ENCODE measurements around the gene PTPN22. TPM values are rescaled to one million over a fixed set of nuclear protein-coding genes. Genes with fewer than 3 reads are reported as not detected.
A peak's percentile ranks its signal among the peaks of the same experiment; 100 is the strongest.

Gene PTPN22
- total and polyA plus RNA-seq, 9 of the 15 experiments (the other 6 are each of a cell fraction or from before 2014, with no cell fraction given): 0.45 to 4.6 (median 1.1) TPM

DNA sequence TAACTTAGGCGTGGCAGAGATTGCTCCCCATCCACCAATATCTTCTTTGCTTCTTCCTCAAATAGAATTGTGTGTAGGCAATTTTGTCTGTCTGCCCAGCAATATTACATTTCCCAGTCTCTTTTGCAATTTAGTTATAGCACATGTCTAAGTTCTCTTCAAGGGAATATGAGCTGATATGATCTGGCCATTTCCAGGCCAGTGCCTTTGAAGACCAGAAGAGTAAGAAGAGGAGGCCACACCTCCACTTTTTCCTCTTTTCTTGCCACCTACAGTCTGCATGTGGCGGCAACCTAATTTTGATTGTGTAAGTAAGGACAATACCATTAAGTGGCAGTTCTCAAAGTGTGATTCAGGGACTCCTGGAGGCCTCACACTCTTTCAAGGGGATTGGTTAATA is 52.9 kb downstream of the PTPN22 start (continued):
- TF ChIP-seq, protein P1, sequence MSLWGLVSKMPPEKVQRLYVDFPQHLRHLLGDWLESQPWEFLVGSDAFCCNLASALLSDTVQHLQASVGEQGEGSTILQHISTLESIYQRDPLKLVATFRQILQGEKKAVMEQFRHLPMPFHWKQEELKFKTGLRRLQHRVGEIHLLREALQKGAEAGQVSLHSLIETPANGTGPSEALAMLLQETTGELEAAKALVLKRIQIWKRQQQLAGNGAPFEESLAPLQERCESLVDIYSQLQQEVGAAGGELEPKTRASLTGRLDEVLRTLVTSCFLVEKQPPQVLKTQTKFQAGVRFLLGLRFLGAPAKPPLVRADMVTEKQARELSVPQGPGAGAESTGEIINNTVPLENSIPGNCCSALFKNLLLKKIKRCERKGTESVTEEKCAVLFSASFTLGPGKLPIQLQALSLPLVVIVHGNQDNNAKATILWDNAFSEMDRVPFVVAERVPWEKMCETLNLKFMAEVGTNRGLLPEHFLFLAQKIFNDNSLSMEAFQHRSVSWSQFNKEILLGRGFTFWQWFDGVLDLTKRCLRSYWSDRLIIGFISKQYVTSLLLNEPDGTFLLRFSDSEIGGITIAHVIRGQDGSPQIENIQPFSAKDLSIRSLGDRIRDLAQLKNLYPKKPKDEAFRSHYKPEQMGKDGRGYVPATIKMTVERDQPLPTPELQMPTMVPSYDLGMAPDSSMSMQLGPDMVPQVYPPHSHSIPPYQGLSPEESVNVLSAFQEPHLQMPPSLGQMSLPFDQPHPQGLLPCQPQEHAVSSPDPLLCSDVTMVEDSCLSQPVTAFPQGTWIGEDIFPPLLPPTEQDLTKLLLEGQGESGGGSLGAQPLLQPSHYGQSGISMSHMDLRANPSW (CRISPR knock-in tag; IDR thresholded peaks at IDR 0.05): no peak
- no peak for TF ChIP-seq SMARCB1 (IDR thresholded peaks at IDR 0.05; ENCODE audit: insufficient read length, low read depth)
- TF ChIP-seq, protein P2, sequence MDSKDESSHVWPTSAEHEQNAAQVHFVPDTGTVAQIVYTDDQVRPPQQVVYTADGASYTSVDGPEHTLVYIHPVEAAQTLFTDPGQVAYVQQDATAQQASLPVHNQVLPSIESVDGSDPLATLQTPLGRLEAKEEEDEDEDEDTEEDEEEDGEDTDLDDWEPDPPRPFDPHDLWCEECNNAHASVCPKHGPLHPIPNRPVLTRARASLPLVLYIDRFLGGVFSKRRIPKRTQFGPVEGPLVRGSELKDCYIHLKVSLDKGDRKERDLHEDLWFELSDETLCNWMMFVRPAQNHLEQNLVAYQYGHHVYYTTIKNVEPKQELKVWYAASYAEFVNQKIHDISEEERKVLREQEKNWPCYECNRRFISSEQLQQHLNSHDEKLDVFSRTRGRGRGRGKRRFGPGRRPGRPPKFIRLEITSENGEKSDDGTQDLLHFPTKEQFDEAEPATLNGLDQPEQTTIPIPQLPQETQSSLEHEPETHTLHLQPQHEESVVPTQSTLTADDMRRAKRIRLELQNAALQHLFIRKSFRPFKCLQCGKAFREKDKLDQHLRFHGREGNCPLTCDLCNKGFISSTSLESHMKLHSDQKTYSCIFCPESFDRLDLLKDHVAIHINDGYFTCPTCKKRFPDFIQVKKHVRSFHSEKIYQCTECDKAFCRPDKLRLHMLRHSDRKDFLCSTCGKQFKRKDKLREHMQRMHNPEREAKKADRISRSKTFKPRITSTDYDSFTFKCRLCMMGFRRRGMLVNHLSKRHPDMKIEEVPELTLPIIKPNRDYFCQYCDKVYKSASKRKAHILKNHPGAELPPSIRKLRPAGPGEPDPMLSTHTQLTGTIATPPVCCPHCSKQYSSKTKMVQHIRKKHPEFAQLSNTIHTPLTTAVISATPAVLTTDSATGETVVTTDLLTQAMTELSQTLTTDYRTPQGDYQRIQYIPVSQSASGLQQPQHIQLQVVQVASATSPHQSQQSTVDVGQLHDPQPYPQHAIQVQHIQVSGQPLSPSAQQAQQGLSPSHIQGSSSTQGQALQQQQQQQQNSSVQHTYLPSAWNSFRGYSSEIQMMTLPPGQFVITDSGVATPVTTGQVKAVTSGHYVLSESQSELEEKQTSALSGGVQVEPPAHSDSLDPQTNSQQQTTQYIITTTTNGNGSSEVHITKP (IDR thresholded peaks at IDR 0.05; ENCODE audit: partially characterized antibody): peak; percentile 34
- TF ChIP-seq, protein P3, sequence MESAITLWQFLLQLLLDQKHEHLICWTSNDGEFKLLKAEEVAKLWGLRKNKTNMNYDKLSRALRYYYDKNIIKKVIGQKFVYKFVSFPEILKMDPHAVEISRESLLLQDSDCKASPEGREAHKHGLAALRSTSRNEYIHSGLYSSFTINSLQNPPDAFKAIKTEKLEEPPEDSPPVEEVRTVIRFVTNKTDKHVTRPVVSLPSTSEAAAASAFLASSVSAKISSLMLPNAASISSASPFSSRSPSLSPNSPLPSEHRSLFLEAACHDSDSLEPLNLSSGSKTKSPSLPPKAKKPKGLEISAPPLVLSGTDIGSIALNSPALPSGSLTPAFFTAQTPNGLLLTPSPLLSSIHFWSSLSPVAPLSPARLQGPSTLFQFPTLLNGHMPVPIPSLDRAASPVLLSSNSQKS (CRISPR knock-in tag; IDR thresholded peaks at IDR 0.05): no peak
- TF ChIP-seq SMAD2 (IDR thresholded peaks at IDR 0.05; ENCODE audit: low read depth, low read length): no peak
- peak; percentile 70; the same call in 1 of the 2 replicates for TF ChIP-seq MYC (IDR thresholded peaks at IDR 0.05; ENCODE audit: low read depth, low read length)
- no peak for TF ChIP-seq MYC (CRISPR knock-in tag; IDR thresholded peaks at IDR 0.05; ENCODE audit: borderline replicate concordance, low read depth)
- TF ChIP-seq, protein P4, sequence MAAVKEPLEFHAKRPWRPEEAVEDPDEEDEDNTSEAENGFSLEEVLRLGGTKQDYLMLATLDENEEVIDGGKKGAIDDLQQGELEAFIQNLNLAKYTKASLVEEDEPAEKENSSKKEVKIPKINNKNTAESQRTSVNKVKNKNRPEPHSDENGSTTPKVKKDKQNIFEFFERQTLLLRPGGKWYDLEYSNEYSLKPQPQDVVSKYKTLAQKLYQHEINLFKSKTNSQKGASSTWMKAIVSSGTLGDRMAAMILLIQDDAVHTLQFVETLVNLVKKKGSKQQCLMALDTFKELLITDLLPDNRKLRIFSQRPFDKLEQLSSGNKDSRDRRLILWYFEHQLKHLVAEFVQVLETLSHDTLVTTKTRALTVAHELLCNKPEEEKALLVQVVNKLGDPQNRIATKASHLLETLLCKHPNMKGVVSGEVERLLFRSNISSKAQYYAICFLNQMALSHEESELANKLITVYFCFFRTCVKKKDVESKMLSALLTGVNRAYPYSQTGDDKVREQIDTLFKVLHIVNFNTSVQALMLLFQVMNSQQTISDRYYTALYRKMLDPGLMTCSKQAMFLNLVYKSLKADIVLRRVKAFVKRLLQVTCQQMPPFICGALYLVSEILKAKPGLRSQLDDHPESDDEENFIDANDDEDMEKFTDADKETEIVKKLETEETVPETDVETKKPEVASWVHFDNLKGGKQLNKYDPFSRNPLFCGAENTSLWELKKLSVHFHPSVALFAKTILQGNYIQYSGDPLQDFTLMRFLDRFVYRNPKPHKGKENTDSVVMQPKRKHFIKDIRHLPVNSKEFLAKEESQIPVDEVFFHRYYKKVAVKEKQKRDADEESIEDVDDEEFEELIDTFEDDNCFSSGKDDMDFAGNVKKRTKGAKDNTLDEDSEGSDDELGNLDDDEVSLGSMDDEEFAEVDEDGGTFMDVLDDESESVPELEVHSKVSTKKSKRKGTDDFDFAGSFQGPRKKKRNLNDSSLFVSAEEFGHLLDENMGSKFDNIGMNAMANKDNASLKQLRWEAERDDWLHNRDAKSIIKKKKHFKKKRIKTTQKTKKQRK (IDR thresholded peaks at IDR 0.05; ENCODE audit: borderline replicate concordance, low read depth, low read length): no peak
- TF ChIP-seq, protein P5, sequence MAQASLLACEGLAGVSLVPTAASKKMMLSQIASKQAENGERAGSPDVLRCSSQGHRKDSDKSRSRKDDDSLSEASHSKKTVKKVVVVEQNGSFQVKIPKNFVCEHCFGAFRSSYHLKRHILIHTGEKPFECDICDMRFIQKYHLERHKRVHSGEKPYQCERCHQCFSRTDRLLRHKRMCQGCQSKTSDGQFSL (CRISPR knock-in tag; IDR thresholded peaks at IDR 0.05): no peak
- TF ChIP-seq, protein P5 (tag; IDR thresholded peaks at IDR 0.05): no peak
- TF ChIP-seq XRCC3 (IDR thresholded peaks at IDR 0.05): no peak
- TF ChIP-seq HDGF (IDR thresholded peaks at IDR 0.05): no peak

Data from K562 (cell line).